ENCODE data around the gene RAPGEF6.

The RAPGEF6 gene

DNA sequence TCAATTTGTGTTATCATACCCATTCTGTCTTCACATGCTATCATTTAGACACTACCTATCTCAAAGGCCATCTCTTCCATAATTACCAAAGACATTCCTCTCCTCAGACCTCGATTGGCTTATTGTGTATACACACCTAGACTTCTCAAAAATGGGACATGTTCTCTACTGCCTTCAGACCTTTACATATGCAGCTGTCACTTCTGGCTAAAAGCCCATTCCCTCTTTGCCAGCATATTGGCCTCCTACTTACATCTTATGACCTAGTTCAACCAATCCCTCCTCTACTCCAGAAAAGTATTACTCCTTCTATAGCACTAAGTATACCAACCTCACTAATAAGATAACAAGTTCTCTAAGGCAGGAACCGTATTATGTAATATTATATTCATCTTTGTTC lies 84.4 kb downstream of the RAPGEF6 start:
- in situ Hi-C loops (cut with HindIII; ENCODE audit: low sequenced_read_pairs): no loop called here

DNA sequence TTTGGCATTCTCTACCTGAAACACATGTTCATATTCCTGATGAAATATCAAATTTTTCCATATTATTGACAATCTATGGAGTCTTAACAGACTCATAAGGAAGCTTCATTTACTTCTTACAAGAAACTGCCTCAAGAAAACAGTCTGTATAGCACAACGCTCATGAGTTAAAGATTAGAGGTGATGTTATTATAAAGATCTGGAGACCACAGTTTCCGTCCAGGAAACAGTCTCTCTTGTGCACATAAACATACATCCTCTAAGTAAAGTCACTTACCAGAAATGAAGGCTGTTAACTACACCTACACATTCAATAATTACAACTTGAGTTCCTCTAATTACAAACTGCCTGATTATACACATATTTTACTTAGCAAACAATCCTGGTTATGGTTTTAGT lies 86.9 kb downstream of the RAPGEF6 start:
- in situ Hi-C loops (cut with HindIII; ENCODE audit: low sequenced_read_pairs): no loop called here

- in situ Hi-C loops (cut with HindIII; ENCODE audit: low sequenced_read_pairs): no loop called here
These were observed 89.2 kb downstream of the RAPGEF6 start for GRCh38 chr5:131545845-131546244.

DNA sequence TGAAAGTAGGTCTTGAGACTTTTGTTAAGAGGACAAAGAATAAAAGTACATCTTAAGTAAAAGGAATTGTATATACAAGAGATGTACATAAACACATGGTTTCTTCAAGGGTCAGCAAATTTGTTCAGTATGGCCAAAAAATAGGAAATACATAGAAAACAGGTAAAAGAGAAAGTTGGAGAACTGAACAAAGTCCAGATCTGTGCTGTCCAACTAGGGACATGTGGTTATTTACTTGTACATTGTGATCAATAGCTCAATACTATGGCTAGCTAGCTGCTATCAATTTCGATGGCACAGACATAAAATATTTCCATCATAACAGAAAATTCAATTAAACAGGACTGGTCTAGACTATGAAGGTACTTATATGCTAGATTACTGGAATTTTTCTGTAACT lies 92.3 kb downstream of the RAPGEF6 start:
- in situ Hi-C loops (cut with HindIII; ENCODE audit: low sequenced_read_pairs): no loop called here

- in situ Hi-C loops (cut with HindIII; ENCODE audit: low sequenced_read_pairs): no loop called here
These were observed 93.3 kb downstream of the RAPGEF6 start for GRCh38 chr5:131541762-131542161.

- in situ Hi-C loops (cut with HindIII; ENCODE audit: low sequenced_read_pairs): no loop called here
These were observed 94.0 kb downstream of the RAPGEF6 start for GRCh38 chr5:131541071-131541470.

DNA sequence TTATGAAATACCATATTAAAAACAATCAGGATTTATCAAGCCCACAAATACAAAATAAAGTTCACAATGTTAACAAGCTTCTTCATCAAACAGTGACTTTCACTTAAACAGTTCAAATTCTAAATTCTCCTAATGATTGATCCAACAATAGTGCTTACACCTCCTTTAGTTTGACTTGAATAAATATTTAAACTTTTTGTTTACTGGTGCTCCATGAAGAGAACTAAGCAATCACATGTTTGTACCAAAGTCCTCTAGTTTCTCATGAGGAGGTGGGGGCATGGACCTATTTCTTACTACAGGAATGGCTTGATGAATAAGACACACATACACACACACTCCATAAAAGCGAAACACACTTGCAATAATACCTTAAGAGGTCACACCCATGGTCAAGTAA lies 95.8 kb downstream of the RAPGEF6 start:
- in situ Hi-C loops (cut with HindIII; ENCODE audit: low sequenced_read_pairs): no loop called here

GRCh38 chr5:131538177-131538593 lies 96.8 kb downstream of the RAPGEF6 start:
- in situ Hi-C loops (cut with HindIII; ENCODE audit: low sequenced_read_pairs): no loop called here

DNA sequence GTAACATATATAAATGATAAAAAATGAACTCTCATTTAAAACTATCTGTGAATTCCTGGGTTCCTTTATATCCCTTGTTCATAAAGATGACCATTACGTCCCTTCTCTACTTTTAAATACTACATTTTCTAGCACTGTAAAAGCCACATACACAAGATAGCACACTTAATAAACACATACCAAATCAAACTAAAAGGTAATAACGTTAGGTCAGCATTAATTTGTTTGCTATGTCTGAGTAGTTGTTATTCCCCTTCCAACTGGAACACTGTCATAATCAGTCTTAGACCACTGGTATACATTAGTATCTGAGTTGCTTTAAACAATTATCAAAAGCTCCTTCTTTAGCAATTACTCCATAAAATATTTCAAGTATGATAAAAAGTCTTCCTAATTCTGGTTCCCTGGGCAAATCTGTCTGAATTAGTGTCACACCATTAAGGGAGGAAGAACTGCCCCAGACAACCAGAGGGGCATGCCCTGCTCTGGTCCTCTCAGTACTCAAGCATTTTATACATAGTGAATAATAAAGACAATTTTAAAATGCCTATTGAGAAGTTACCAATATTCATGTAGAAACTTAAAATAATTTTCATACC lies 98.1 kb downstream of the RAPGEF6 start:
- in situ Hi-C loops (cut with HindIII; ENCODE audit: low sequenced_read_pairs): no loop called here

DNA sequence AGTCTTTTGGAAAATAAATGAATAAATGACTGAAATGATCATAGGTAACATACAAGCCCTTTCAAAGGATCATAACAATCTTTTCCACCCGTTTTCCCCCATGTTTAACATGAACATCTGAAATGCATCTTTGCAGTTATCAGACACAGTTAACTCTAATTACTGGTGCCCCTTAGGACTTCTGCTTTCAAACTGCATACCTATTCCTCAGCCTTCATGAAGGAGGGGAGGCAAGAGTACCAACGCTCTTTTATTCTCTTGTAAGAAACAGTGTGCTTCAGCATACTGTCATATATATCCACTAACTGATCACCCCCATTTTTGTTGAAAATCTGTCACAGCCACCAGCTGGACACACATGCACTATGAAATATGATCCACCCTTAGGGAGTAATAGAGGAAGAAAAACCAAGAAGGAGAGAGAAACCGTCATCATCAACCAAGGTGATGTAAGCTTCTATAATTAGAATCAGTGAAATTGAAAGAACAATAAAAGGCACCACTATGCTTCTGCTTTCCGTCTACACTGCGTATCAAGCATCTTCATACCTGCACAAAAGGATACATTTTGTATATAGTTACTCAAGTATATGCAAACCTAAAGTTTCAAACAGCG lies 98.7 kb downstream of the RAPGEF6 start:
- in situ Hi-C loops (cut with HindIII; ENCODE audit: low sequenced_read_pairs): no loop called here

DNA sequence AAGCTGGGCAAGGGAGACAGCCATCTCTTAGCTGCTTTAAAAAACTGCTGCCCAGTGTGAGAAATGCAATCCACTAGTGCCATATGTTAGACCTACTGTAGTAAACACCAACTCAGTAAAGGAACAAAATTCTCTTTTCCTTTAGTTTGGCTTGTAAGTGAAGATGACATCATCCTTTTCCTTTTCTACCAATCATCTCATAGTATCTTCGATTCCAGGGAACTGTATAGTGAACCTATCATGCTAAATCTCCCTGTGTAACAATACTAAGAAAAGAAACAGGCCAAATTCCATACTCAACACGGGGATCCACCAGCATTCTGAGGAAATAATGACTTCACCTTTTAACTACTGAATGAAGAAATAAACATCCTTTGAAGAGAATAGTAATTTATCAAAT lies 100.1 kb downstream of the RAPGEF6 start:
- in situ Hi-C loops (cut with HindIII; ENCODE audit: low sequenced_read_pairs): no loop called here

- in situ Hi-C loops (cut with HindIII; ENCODE audit: low sequenced_read_pairs): no loop called here
These were observed 101.2 kb downstream of the RAPGEF6 start for GRCh38 chr5:131533836-131534235.

GRCh38 chr5:131532031-131532640 lies 102.9 kb downstream of the RAPGEF6 start:
- in situ Hi-C loops (cut with HindIII; ENCODE audit: low sequenced_read_pairs): no loop called here

- in situ Hi-C loops (cut with HindIII; ENCODE audit: low sequenced_read_pairs): no loop called here
These were observed 104.2 kb downstream of the RAPGEF6 start for GRCh38 chr5:131530706-131531331.

GRCh38 chr5:131528682-131529081 lies 106.3 kb downstream of the RAPGEF6 start:
- in situ Hi-C loops (cut with HindIII; ENCODE audit: low sequenced_read_pairs): no loop called here

GRCh38 chr5:131525805-131526204 lies 109.2 kb downstream of the RAPGEF6 start:
- in situ Hi-C loops (cut with HindIII; ENCODE audit: low sequenced_read_pairs): no loop called here

GRCh38 chr5:131524431-131524830 lies 110.6 kb downstream of the RAPGEF6 start:
- in situ Hi-C loops (cut with HindIII; ENCODE audit: low sequenced_read_pairs): no loop called here

GRCh38 chr5:131523500-131524185 lies 111.4 kb downstream of the RAPGEF6 start:
- in situ Hi-C loops (cut with HindIII; ENCODE audit: low sequenced_read_pairs): no loop called here

GRCh38 chr5:131521252-131521651 lies 113.8 kb downstream of the RAPGEF6 start:
- in situ Hi-C loops (cut with HindIII; ENCODE audit: low sequenced_read_pairs): no loop called here

GRCh38 chr5:131515348-131515747 lies 119.7 kb downstream of the RAPGEF6 start:
- in situ Hi-C loops (cut with HindIII; ENCODE audit: low sequenced_read_pairs): no loop called here

Data from DLD1 (cell line).